ENCODE measurements around the gene UBXN6.

DNA sequence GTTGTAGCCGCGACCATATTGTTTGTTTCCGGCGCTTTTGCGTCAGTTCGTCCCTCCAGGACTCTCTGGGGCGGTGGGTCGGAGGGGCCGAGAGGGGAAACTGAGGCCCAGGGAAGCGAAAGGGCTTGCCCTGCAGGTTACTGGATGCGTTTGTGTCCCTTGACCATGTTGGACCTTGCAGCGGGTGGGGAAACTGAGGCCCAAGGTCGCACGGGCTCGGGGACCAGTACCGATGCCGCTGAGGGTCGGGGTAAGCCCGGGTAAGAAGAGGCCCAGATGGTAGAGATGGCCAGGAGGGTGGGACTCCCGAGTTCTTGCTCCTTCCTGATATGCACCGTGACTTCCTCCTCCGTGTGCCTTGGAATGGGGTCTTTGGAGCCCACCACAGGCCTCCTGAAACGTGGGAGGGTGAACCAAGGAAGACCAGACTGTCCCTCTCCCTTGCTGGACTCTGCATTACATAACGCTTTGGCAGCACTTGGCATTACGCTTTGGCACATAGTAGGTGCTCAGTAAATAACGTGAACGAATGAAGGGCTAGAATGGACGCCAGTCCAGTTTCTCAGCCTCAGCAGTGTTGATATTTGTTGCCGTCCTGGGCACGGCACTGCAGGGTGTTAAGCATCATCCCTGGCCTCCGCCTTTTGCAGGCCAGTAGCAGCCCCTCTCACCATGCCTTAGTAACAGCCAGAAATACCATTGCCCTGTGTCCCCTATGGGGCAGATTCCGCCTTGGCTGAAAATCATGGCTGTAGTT lies 54.4 kb downstream of the UBXN6 start:
- TF ChIP-seq, protein P1, sequence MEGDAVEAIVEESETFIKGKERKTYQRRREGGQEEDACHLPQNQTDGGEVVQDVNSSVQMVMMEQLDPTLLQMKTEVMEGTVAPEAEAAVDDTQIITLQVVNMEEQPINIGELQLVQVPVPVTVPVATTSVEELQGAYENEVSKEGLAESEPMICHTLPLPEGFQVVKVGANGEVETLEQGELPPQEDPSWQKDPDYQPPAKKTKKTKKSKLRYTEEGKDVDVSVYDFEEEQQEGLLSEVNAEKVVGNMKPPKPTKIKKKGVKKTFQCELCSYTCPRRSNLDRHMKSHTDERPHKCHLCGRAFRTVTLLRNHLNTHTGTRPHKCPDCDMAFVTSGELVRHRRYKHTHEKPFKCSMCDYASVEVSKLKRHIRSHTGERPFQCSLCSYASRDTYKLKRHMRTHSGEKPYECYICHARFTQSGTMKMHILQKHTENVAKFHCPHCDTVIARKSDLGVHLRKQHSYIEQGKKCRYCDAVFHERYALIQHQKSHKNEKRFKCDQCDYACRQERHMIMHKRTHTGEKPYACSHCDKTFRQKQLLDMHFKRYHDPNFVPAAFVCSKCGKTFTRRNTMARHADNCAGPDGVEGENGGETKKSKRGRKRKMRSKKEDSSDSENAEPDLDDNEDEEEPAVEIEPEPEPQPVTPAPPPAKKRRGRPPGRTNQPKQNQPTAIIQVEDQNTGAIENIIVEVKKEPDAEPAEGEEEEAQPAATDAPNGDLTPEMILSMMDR (conservative IDR thresholded peaks at IDR 0.05 in 1 of 2, IDR thresholded peaks at IDR 0.05 in 1 of 2; ENCODE audit: extremely low read depth in 1 of 2, insufficient read depth in 1 of 2, low read depth in 1 of 2, low read length in 2 of 2) = no peak
- TF ChIP-seq EZH2 (IDR thresholded peaks at IDR 0.05; ENCODE audit: borderline replicate concordance, low read length) = no peak
